Spleen (tissue), 7 donors: ENCODE data around the gene TMEM234.

Experiments
- CTCF ChIP-seq, 11 experiments: fragments of 200-600 bp in 7 of 11; fragments of 450-650 bp in 4 of 11; sonication (generic) in 4 of 11; IDR thresholded peaks in 8 of 11; conservative IDR thresholded peaks in 3 of 11; 1 replicate in 7 of 11; 2 replicates in 4 of 11; pipeline versions ENCODE4 v1.4.0 to v1.8.0; 2016 to 2021; ENCODE audit warnings: antibody characterized with exemption in 11 of 11, inconsistent platforms in 4 of 11, mild to moderate bottlenecking in 1 of 11
- POLR2A ChIP-seq, 3 donors: fragments of 450-650 bp; IDR thresholded peaks; one replicate each; pipeline ENCODE4 v1.5.1; 2017; ENCODE audit warnings: antibody characterized with exemption in 3 of 3, mild to moderate bottlenecking in 1 of 3
- donor health status: DM: no; HTN: no; CAD: no; lungs with moderate emphysema.
- donor health status: DM: no; HTN: no; CAD: no.
- donor health status: DM: no; HTN: no; CAD: no.

- TF ChIP-seq CTCF (IDR thresholded peaks at IDR 0.05 in 8 of 11, conservative IDR thresholded peaks at IDR 0.05 in 3 of 11): no peak
- TF ChIP-seq POLR2A (IDR thresholded peaks at IDR 0.05): no peak
Observed at GRCh38 chr1:32216566-32216965, 5.6 kb downstream of the TMEM234 start.
